GM23338 (cell line): ENCODE measurements around the gene PSMD2.

ENCODE experiments used
- EZH2 ChIP-seq: fragments of 200-600 bp; sonication (generic); IDR thresholded peaks from one replicate; pipeline ENCODE4 v1.8.0; 2017; ENCODE audit warnings: antibody characterized with exemption, mild to moderate bottlenecking, low read depth; ENCODE audit not compliant: unreplicated experiment
- STAT1 ChIP-seq: IDR thresholded peaks from one replicate; pipeline ENCODE4 v1.6.1; 2016; ENCODE audit warnings: antibody characterized with exemption; ENCODE audit not compliant: unreplicated experiment
- ZNF331 ChIP-seq: fragments of 250-450 bp; sonication (Bioruptor Pico); IDR thresholded peaks from 2 replicates; pipeline ENCODE4 v1.5.0; 2020; ENCODE audit warnings: low read depth, mild to moderate bottlenecking, moderate library complexity
- TF ChIP-seq, protein P1 (sequence below), 2 experiments: fragments of 200-600 bp in 1 of 2; sonication (generic) in 1 of 2; conservative IDR thresholded peaks; 2 replicates each; pipeline versions ENCODE4 v1.5.1 to v1.6.1; 2016 to 2017; ENCODE audit warnings: antibody characterized with exemption in 2 of 2, low read depth in 2 of 2, mild to moderate bottlenecking in 2 of 2, moderate library complexity in 1 of 2

DNA sequence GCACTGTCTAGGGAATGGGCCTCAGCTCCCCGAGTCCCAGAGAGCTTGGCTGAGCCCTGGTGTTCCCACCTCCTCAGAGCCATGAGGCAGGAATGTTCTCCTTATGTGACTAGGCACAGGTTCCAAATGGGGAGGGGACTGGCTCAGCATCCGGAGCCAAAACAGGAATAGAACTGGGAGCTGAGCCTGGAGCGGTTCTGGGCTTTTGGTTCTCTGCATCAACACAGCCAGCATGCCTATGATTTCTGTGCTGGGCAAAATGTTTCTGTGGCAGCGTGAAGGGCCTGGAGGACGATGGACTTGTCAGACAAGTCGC is 38.3 kb downstream of the PSMD2 start, which contains the start of gene FAM131A:
- TF ChIP-seq, protein P1, sequence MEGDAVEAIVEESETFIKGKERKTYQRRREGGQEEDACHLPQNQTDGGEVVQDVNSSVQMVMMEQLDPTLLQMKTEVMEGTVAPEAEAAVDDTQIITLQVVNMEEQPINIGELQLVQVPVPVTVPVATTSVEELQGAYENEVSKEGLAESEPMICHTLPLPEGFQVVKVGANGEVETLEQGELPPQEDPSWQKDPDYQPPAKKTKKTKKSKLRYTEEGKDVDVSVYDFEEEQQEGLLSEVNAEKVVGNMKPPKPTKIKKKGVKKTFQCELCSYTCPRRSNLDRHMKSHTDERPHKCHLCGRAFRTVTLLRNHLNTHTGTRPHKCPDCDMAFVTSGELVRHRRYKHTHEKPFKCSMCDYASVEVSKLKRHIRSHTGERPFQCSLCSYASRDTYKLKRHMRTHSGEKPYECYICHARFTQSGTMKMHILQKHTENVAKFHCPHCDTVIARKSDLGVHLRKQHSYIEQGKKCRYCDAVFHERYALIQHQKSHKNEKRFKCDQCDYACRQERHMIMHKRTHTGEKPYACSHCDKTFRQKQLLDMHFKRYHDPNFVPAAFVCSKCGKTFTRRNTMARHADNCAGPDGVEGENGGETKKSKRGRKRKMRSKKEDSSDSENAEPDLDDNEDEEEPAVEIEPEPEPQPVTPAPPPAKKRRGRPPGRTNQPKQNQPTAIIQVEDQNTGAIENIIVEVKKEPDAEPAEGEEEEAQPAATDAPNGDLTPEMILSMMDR (conservative IDR thresholded peaks at IDR 0.05; ENCODE audit: low read depth in 2 of 2) = no peak
- no peak for TF ChIP-seq ZNF331
- TF ChIP-seq EZH2 = no peak
- TF ChIP-seq STAT1 = no peak
